OCI-LY7 (cell line): ENCODE results near the gene ACOT13. TPM values are rescaled to one million over a fixed set of nuclear protein-coding genes. Genes with fewer than 3 reads are reported as not detected.

Experiments
- BruUV-seq: library from RNA; stranded (reverse); fragments of 400-500 nt; replicated peaks from 2 replicates; lab custom pipeline; 2021; lab: Mats Ljungman, UMichigan
- CTCF ChIA-PET: fragments of 300-600 bp; sonication (Branson Sonifier 250); formaldehyde crosslinking; loops from one replicate; lab custom pipeline; 2022; ENCODE audit warnings: antibody characterized with exemption; ENCODE audit not compliant: unreplicated experiment; lab: Charles Lee
- POLR2A ChIA-PET: fragments of 300-600 bp; sonication (Branson Sonifier 250); formaldehyde crosslinking; loops from one replicate; lab custom pipeline; 2022; ENCODE audit warnings: antibody characterized with exemption; lab: Charles Lee
- DNase-seq: peaks from one replicate; pipeline ENCODE4 v3.0.0-alpha.2; 2015; ENCODE audit warnings: low spot score
- H2AFZ ChIP-seq: fragments of 200-600 bp; sonication (generic), shearing (Covaris generic); 2 replicates; pipeline ENCODE4 v1.6.1; 2014; ENCODE audit warnings: mild to moderate bottlenecking, antibody characterized with exemption, low read length, moderate library complexity
- H3K27ac ChIP-seq: fragments of 200-600 bp; sonication (generic); 2 replicates; pipeline ENCODE4 v1.5.1; 2014; ENCODE audit warnings: mixed run types, low read depth, mild to moderate bottlenecking, moderate library complexity, low read length, inconsistent platforms; ENCODE audit not compliant: poor library complexity, severe bottlenecking
- H3K36me3 ChIP-seq: fragments of 200-600 bp; sonication (generic); 2 replicates; pipeline ENCODE4 v1.6.1; 2014; ENCODE audit warnings: mild to moderate bottlenecking, antibody characterized with exemption, low read length, moderate library complexity, mixed read lengths; ENCODE audit not compliant: insufficient read depth
- H3K4me1 ChIP-seq: fragments of 200-600 bp; sonication (generic); 2 replicates; pipeline ENCODE4 v1.5.1; 2014; ENCODE audit warnings: mild to moderate bottlenecking, low read length; ENCODE audit not compliant: insufficient read depth, poor library complexity, severe bottlenecking
- H3K4me2 ChIP-seq: fragments of 200-600 bp; sonication (generic); 2 replicates; pipeline ENCODE4 v1.6.1; 2014; ENCODE audit warnings: mild to moderate bottlenecking, low read length
- H3K4me3 ChIP-seq: fragments of 200-600 bp; sonication (generic); 2 replicates; pipeline ENCODE4 v1.5.1; 2014; ENCODE audit warnings: mild to moderate bottlenecking, low read depth, low read length; ENCODE audit not compliant: poor library complexity, severe bottlenecking
- H3K79me2 ChIP-seq: fragments of 200-600 bp; sonication (generic); 2 replicates; pipeline ENCODE4 v1.6.1; 2016; ENCODE audit warnings: low read depth, mild to moderate bottlenecking, low read length, moderate library complexity, mixed read lengths; ENCODE audit not compliant: insufficient read depth
- H3K9me2 ChIP-seq: fragments of 200-600 bp; sonication (generic); 2 replicates; pipeline ENCODE4 v1.6.1; 2016; ENCODE audit warnings: mild to moderate bottlenecking, low read length, mixed read lengths; ENCODE audit not compliant: insufficient read depth
- H3K9me3 ChIP-seq: fragments of 200-600 bp; sonication (generic); 2 replicates; pipeline ENCODE4 v1.6.1; 2014; ENCODE audit warnings: mild to moderate bottlenecking, mixed run types, low read length, mixed read lengths
- H4K20me1 ChIP-seq: fragments of 200-600 bp; sonication (generic); 2 replicates; pipeline ENCODE4 v1.6.1; 2014; ENCODE audit warnings: mild to moderate bottlenecking, antibody characterized with exemption, low read length, moderate library complexity, mixed read lengths; ENCODE audit not compliant: insufficient read depth
- CTCF ChIP-seq: fragments of 200-600 bp; sonication (generic); conservative IDR thresholded peaks from 2 replicates; pipeline ENCODE4 v1.5.1; 2014; ENCODE audit warnings: mild to moderate bottlenecking, antibody characterized with exemption, low read length, moderate library complexity, mixed read lengths
- EZH2phosphoT487 ChIP-seq: fragments of 200-600 bp; sonication (generic); IDR thresholded peaks from 2 replicates; pipeline ENCODE4 v1.6.1; 2018; ENCODE audit warnings: low read depth, borderline replicate concordance, mild to moderate bottlenecking, mixed run types, antibody characterized with exemption, low read length, moderate library complexity, mixed read lengths
- intact Hi-C: fragments of 100-400 bp; cut with micrococcal nuclease; formaldehyde crosslinking; loops from one replicate; pipeline ENCODE4 v1.10.0; 2022; ENCODE audit not compliant: unreplicated experiment
- total RNA-seq, 2 experiments: library from RNA; depleted of rRNA in 1 of 2; stranded (reverse); fragments of >200 nt in 1 of 2; shearing (Covaris generic) in 1 of 2; gene quantifications; 2 replicates each; pipeline ENCODE4 v1.2.3, GENCODE V29; 2014 to 2022

Gene ACOT13
- total RNA-seq, 2 experiments from 2014 or later: 4.1 to 16.4 TPM

GRCh38 chr6:24680582-24680981, 13.7 kb downstream of the ACOT13 start:
- no peaks in the 10 kb centered on the region for H3K9me2 ChIP-seq
- ChIA-PET POLR2A (no interaction called here), CTCF (no interaction called here)
- no peaks in the 10 kb centered on the region for H3K9me3 ChIP-seq
- no TSS peak for BruUV-seq
- TF ChIP-seq CTCF: no peak
- no peak for TF ChIP-seq EZH2phosphoT487
- H3K36me3 ChIP-seq: no peaks in the 10 kb centered on the region
- no peaks in the 10 kb centered on the region for H3K4me1 ChIP-seq
- H3K27ac ChIP-seq: no peak overlapping the region
- H3K4me2 ChIP-seq: no peak overlapping the region
- no peak for DNase-seq
- H3K79me2 ChIP-seq: no peaks in the 10 kb centered on the region
- intact Hi-C loops: no loop called here
- no peak overlapping the region for H2AFZ ChIP-seq
- no peak overlapping the region for H3K4me3 ChIP-seq
- no peaks in the 10 kb centered on the region for H4K20me1 ChIP-seq

GRCh38 chr6:24683297-24684296, 16.7 kb downstream of the ACOT13 start:
- no peak for DNase-seq

More at GRCh38 chr6:24683297-24684296, 16.7 kb downstream of the ACOT13 start:
- no TSS peak for BruUV-seq
- POLR2A ChIA-PET: interaction anchor here (0.6 to 1.6 kb wide), 5 partner anchors 18 to 89 kb away, joined by 3 to 4 read pairs (median 3); no protein-coding TSS in a partner anchor
- H3K4me2 ChIP-seq: no peak overlapping the region
- CTCF ChIA-PET: no interaction called here
- no peak overlapping the region for H3K27ac ChIP-seq
- no peaks in the 10 kb centered on the region for H3K36me3 ChIP-seq
- H3K4me3 ChIP-seq: no peak overlapping the region
- H3K9me3 ChIP-seq: no peaks in the 10 kb centered on the region
- TF ChIP-seq CTCF (no peak), EZH2phosphoT487 (no peak)
- no peaks in the 10 kb centered on the region for H4K20me1 ChIP-seq
- no peaks in the 10 kb centered on the region for H3K4me1 ChIP-seq
- H2AFZ ChIP-seq: no peak overlapping the region
- no peaks in the 10 kb centered on the region for H3K9me2 ChIP-seq
- no peaks in the 10 kb centered on the region for H3K79me2 ChIP-seq
- intact Hi-C loops: no loop called here
